ENCODE results near the gene SERPINB8. TPM values are rescaled to one million over a fixed set of nuclear protein-coding genes. Genes with fewer than 3 reads are reported as not detected.
"Not testable (repeated sequence)": the region's sequence is repeated elsewhere in the genome, so short reads cannot be mapped to it uniquely, and the experiment has no call there.

The SERPINB8 gene
- 22.5 and 23.6 TPM in 2 replicates for total RNA-seq

GRCh38 chr18:63969942-63970808 is at the start of gene SERPINB8:
SERPINB8 (plus strand) TSS chr18:63970081; CDS start chr18:63978309, 8,228 bp downstream.
- H3K27me3 ChIP-seq (ENCODE audit: control insufficient read depth, insufficient read depth, low read length): no peaks in the 10 kb centered on the region
- TF ChIP-seq CTCF (IDR thresholded peaks at IDR 0.05; ENCODE audit: insufficient read depth, low read length, poor library complexity, severe bottlenecking): no peak
- DNase-seq (ENCODE audit: low read depth): peak; percentile 81
- H3K36me3 ChIP-seq (ENCODE audit: control insufficient read depth, insufficient read depth, low read length): no peaks in the 10 kb centered on the region
- peak within 1 kb of the TSS; percentile 66 for H3K4me3 ChIP-seq (ENCODE audit: low read depth, low read length)

GRCh38 chr18:63922049-63922448 is 47.8 kb upstream of the SERPINB8 start:
- DNase-seq (ENCODE audit: low read depth): no peak
- no peaks in the 10 kb centered on the region for H3K36me3 ChIP-seq (ENCODE audit: control insufficient read depth, insufficient read depth, low read length)
- TF ChIP-seq CTCF (IDR thresholded peaks at IDR 0.05; ENCODE audit: insufficient read depth, low read length, poor library complexity, severe bottlenecking): no peak
- no peaks in the 10 kb centered on the region for H3K27me3 ChIP-seq (ENCODE audit: control insufficient read depth, insufficient read depth, low read length)
- H3K4me3 ChIP-seq (ENCODE audit: low read depth, low read length): no peak overlapping the region

GRCh38 chr18:63924551-63924950 is 45.3 kb upstream of the SERPINB8 start:
- H3K4me3 ChIP-seq (ENCODE audit: low read depth, low read length): no peak overlapping the region
- H3K27me3 ChIP-seq (ENCODE audit: control insufficient read depth, insufficient read depth, low read length): no peaks in the 10 kb centered on the region
- H3K36me3 ChIP-seq (ENCODE audit: control insufficient read depth, insufficient read depth, low read length): no peaks in the 10 kb centered on the region
- no peak for DNase-seq (ENCODE audit: low read depth)
- TF ChIP-seq CTCF (IDR thresholded peaks at IDR 0.05; ENCODE audit: insufficient read depth, low read length, poor library complexity, severe bottlenecking): no peak

GRCh38 chr18:63928331-63928730 is 41.5 kb upstream of the SERPINB8 start:
- Histone ChIP-seq H3K36me3 (ENCODE audit: control insufficient read depth, insufficient read depth, low read length) (no peaks in the 10 kb centered on the region), H3K27me3 (ENCODE audit: control insufficient read depth, insufficient read depth, low read length) (no peaks in the 10 kb centered on the region), H3K4me3 (ENCODE audit: low read depth, low read length) (no peak overlapping the region)
- no peak for DNase-seq (ENCODE audit: low read depth)
- no peak for TF ChIP-seq CTCF (IDR thresholded peaks at IDR 0.05; ENCODE audit: insufficient read depth, low read length, poor library complexity, severe bottlenecking)

- not testable (repeated sequence) for H3K36me3 ChIP-seq (ENCODE audit: control insufficient read depth, insufficient read depth, low read length); DNase-seq (ENCODE audit: low read depth); H3K27me3 ChIP-seq (ENCODE audit: control insufficient read depth, insufficient read depth, low read length)
Measured at GRCh38 chr18:63929369-63929768, 40.5 kb upstream of the SERPINB8 start.

GRCh38 chr18:63930773-63931354 is 39.0 kb upstream of the SERPINB8 start:
- no peaks in the 10 kb centered on the region for H3K27me3 ChIP-seq (ENCODE audit: control insufficient read depth, insufficient read depth, low read length)
- H3K36me3 ChIP-seq (ENCODE audit: control insufficient read depth, insufficient read depth, low read length): no peaks in the 10 kb centered on the region

More at GRCh38 chr18:63929369-63929768, 40.5 kb upstream of the SERPINB8 start:
- H3K4me3 ChIP-seq (ENCODE audit: low read depth, low read length): not testable (repeated sequence)

More at GRCh38 chr18:63930773-63931354, 39.0 kb upstream of the SERPINB8 start:
- no peak overlapping the region for H3K4me3 ChIP-seq (ENCODE audit: low read depth, low read length)
- TF ChIP-seq CTCF (IDR thresholded peaks at IDR 0.05; ENCODE audit: insufficient read depth, low read length, poor library complexity, severe bottlenecking): no peak
- no peak for DNase-seq (ENCODE audit: low read depth)

All from kidney epithelial cell (primary cell).